Epithelial cell of proximal tubule (primary cell): Measurements from ENCODE around the gene ACAA1. TPM values are rescaled to one million over a fixed set of nuclear protein-coding genes. Genes with fewer than 3 reads are reported as not detected.
"Not testable (repeated sequence)": the region's sequence is repeated elsewhere in the genome, so short reads cannot be mapped to it uniquely, and the experiment has no call there.

Source experiments
- DNase-seq: peaks from one replicate; pipeline ENCODE4 v3.0.0-alpha.2; 2011; ENCODE audit warnings: low read depth
- H3K4me3 ChIP-seq: 2 replicates; pipeline ENCODE4 v1.5.1; 2011; ENCODE audit warnings: low read depth, mild to moderate bottlenecking, low read length
- total RNA-seq: library from RNA; depleted of rRNA; stranded (reverse); fragments of >200 nt; gene quantifications from 2 replicates; pipeline ENCODE4 v1.2.3, GENCODE V29; 2015
- TF ChIP-seq, protein P1 (sequence below): conservative IDR thresholded peaks from 2 replicates; pipeline ENCODE4 v1.5.1; 2012; ENCODE audit warnings: low read depth, mild to moderate bottlenecking, low read length

ACAA1 gene
- total RNA-seq, 1 donor from 2014 or later: 37.8 TPM

DNA sequence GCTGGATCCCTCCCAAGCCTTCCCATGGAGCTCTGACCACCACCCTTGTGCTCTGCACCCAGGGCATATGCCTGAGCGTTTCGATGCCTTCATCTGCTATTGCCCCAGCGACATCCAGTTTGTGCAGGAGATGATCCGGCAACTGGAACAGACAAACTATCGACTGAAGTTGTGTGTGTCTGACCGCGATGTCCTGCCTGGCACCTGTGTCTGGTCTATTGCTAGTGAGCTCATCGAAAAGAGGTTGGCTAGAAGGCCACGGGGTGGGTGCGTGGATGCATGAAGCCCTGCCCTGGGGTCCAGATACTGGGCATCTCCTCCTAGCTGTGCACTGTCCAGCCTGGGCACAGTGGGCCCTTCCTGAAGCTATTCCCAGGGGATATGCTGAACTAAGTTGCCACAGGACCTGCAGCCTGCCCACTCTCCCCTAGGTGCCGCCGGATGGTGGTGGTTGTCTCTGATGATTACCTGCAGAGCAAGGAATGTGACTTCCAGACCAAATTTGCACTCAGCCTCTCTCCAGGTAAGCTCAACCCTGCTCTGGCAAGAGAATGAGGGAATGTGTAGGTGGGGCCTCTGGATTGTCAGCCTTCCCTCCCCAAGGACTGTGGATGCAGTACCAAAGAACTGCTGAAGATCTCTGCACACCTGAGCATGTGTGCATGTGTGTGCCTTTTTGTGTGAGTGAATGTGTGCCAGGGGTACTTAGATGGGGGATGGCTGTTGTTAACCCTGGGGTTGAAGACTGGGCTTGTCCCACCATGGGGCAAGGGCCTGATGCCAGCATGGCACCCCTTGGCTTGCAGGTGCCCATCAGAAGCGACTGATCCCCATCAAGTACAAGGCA, 3.6 kb upstream of the ACAA1 start:
- TF ChIP-seq, protein P1, sequence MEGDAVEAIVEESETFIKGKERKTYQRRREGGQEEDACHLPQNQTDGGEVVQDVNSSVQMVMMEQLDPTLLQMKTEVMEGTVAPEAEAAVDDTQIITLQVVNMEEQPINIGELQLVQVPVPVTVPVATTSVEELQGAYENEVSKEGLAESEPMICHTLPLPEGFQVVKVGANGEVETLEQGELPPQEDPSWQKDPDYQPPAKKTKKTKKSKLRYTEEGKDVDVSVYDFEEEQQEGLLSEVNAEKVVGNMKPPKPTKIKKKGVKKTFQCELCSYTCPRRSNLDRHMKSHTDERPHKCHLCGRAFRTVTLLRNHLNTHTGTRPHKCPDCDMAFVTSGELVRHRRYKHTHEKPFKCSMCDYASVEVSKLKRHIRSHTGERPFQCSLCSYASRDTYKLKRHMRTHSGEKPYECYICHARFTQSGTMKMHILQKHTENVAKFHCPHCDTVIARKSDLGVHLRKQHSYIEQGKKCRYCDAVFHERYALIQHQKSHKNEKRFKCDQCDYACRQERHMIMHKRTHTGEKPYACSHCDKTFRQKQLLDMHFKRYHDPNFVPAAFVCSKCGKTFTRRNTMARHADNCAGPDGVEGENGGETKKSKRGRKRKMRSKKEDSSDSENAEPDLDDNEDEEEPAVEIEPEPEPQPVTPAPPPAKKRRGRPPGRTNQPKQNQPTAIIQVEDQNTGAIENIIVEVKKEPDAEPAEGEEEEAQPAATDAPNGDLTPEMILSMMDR: no peak
- DNase-seq: no peak

DNA sequence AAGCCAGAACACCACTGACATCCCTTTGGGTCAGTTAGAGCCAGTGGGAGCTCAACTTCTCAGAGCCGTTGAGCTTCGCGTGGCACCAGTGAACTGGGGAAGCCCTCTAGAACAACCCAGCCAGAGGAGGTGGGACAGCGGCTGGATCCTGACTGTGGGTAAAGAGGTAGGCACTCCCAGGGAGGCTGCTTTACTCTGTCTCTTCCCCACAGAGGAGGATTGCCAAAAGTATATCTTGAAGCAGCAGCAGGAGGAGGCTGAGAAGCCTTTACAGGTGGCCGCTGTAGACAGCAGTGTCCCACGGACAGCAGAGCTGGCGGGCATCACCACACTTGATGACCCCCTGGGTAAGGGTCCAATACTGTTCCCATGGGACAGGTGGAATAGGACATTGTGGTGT, 2.7 kb upstream of the ACAA1 start:
- no peak for DNase-seq
- TF ChIP-seq, protein P1: no peak
- H3K4me3 ChIP-seq: peak overlapping the region; percentile 92

More for the DNA sequence above, 3.6 kb upstream of the ACAA1 start:
- H3K4me3 ChIP-seq: no peak overlapping the region

DNA sequence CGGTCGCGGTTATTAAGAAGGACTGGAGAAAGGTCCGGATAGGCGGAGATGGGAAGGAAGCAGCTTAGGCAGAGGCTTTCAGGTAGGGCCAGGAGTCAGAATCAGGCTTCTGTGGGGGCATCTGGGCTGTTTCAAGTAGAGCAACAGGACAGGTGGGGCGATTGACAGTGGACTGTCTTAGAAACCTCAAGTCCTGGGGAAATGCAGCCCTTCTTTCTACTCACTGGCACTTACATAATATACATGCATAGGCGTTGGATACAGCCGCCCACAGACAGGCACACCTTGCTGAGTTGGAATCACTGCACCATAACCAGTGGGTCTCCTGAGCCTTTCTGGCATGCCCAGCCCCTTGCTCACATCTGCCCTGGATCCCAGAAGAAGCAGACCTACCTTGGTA, 2.3 kb upstream of the ACAA1 start:
- TF ChIP-seq, protein P1: no peak
- H3K4me3 ChIP-seq: peak overlapping the region; percentile 92
- DNase-seq: no peak

DNA sequence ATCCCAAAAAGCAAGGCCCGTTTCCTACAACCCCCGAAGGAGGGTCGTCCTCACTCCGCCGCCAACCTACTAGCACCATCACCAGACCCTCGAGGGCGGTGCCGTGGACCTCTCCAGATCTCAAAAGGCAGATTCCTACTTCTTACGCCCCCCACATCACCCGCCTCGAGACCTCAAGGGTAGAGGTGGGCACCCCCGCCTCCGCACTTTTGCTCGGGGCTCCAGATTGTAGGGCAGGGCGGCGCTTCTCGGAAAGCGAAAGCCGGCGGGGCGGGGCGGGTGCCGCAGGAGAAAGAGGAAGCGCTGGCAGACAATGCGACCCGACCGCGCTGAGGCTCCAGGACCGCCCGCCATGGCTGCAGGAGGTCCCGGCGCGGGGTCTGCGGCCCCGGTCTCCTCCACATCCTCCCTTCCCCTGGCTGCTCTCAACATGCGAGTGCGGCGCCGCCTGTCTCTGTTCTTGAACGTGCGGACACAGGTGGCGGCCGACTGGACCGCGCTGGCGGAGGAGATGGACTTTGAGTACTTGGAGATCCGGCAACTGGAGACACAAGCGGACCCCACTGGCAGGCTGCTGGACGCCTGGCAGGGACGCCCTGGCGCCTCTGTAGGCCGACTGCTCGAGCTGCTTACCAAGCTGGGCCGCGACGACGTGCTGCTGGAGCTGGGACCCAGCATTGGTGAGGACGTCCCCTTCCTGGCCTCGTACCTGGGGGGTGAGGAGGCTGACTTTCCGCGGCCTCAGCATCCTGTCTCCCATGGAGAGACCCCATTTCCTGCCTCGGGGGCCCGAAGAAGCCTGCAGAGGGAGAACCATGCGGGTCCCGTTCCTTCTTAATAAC, 1.6 kb upstream of the ACAA1 start, which contains the start of gene MYD88:
Gene MYD88, plus strand, starts transcription at position 313 of the 842 bp plus-strand sequence. Its CDS starts 40 bp downstream, at position 353.
- DNase-seq: no peak
- TF ChIP-seq, protein P1: no peak
- peak within 1 kb of the TSS; percentile 92 for H3K4me3 ChIP-seq

DNA sequence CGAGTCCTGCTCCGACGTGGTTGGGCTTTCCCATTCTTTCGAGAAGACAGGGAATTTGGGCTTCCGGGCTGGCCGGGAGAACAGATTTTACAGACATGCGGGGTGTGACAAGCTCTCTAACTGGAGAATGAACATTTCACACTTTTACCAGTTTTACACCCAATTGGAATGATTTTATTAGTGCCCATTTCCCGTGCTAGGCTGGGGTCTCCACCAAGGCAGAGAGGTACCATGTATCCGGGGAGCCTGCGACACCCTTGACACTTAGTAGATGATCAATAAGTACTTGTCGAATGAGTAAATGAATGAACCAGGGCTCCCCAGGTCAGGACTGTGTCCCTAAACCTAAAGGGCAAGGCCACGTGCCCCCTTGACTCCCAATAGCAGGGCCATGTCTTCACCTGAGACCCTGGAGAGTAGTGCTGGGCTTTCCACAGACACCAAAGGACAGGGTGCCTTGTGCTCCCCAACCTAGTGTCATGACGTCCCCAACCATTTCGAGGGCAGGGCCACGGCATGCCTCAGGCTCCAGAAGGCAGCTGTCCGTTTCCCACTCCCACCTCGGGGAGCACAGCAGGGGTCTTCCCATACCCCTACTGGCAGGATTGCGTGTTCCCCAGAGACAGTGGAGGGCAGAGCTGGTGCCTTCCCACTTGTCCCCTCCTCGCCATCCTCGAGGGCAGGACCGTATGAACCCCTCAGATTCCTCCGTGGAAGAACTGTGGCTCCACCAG, 855 bp upstream of the ACAA1 start:
- no peak for DNase-seq
- TF ChIP-seq, protein P1: peak; percentile 17
- H3K4me3 ChIP-seq: peak overlapping the region; percentile 92

DNA sequence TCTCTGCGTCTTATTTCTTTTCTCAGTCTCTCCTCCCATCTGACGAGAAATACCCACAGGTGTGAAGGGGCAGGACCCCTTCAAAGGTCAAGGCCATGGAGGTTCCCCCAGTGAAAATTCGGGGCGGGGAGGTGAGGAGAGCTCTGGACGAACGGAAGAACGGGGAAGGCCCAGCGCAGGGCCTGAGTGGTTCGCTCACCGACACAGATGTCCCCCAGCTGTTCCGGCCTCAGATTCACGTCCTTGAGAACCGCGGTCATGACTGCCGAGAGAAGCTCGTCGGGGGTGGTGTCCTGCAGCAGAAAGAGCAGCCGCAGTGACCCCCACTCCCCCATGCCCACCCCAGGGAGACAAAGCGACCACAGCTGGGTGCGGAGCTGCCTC, 542 bp downstream of the ACAA1 start:
- peak overlapping the region; percentile 92 for H3K4me3 ChIP-seq
- no peak for DNase-seq
- TF ChIP-seq, protein P1: no peak

DNA sequence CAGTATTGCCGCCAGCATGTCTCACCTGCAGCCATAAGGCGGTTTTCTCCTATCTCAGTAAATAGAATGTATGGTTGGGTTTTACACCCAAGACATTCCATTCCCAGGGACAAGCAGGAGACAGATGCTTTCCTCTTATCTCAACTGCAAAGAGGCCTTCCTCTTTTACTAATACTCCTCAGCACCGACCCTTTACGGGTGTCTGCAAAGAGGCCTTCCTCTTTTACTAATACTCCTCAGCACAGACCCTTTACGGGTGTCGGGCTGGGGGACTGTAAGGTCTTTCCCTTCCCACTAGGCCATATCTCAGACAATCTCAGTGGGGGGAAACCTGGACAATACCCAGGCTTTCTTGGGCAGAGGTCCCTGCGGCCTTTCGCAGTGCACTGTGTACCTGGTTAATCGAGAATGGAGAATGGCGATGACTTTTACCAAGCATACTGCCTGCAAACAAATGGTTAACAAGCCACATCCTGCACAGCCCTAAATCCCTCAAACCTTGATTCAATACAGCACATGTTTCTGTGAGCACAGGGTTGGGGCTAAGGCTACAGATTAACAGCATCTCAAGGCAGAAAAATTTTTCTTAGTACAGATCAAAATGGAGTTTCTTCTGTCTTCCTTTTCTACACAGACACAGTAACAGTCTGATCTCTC, 1.2 kb downstream of the ACAA1 start:
- peak overlapping the region; percentile 92 for H3K4me3 ChIP-seq
- not testable (repeated sequence) for DNase-seq

DNA sequence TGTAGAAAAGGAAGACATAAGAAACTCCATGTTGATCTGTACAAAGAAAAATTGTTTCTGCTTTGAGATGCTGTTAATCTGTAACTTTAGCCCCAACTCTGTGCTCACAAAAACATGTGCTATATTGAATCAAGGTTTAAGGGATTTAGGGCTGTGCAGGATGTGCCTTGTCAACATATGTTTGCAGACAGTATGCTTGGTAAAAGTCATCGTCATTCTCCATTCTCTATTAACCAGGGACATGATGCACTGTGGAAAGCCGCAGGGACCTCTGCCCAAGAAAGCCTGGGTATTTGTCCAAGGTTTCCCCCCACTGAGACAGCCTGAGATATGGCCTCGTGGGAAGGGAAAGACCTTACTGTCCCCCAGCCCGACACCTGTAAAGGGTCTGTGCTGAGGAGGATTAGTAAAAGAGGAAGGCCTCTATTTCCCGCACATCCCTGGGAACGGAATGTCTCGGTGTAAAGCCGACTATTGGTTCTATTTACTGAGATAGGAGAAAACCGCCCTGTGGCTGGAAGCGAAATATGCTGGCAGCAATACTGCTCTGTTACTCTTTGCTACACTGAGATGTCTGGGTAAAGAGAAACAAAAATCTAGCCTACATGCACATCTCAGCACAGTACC, 2.3 kb downstream of the ACAA1 start:
- DNase-seq, H3K4me3 ChIP-seq: not testable (repeated sequence)
